Stimulated activated memory B cell treated with anti-CD40 and anti-IgM and Interleukin-4, amounts not matched to agents 10 μg/mL and 1 μg/mL and 100 μg/mL, for 72 hours (primary cell): ENCODE data around the gene RRAD.
A peak's percentile ranks its signal among the peaks of the same experiment; 100 is the strongest.
"Not testable (repeated sequence)": the region's sequence is repeated elsewhere in the genome, so short reads cannot be mapped to it uniquely, and the experiment has no call there.

ENCODE experiments used
- ATAC-seq: fragments of 150-1000 bp; cut with Tn5 transposase; 2 replicates; pipeline ENCODE4 v1.10.0; 2021
- H3K27ac Mint-ChIP-seq: one replicate; pipeline ENCODE4 v1.8.0; 2022; ENCODE audit warnings: mild to moderate bottlenecking, mixed read lengths
- H3K27me3 Mint-ChIP-seq: one replicate; pipeline ENCODE4 v1.8.0; 2022; ENCODE audit warnings: mixed read lengths
- H3K36me3 Mint-ChIP-seq: one replicate; pipeline ENCODE4 v1.8.0; 2022; ENCODE audit warnings: mixed read lengths
- H3K4me1 Mint-ChIP-seq: one replicate; pipeline ENCODE4 v1.8.0; 2022; ENCODE audit warnings: mixed read lengths
- H3K4me3 Mint-ChIP-seq: one replicate; pipeline ENCODE4 v1.8.0; 2022; ENCODE audit warnings: mild to moderate bottlenecking, moderate library complexity, mixed read lengths
- H3K9me3 Mint-ChIP-seq: one replicate; pipeline ENCODE4 v1.8.0; 2022; ENCODE audit warnings: mixed read lengths

The RRAD gene

GRCh38 chr16:66904428-66904845, 20.9 kb downstream of the RRAD start:
- no peak for ATAC-seq
- Mint-ChIP-seq H3K27ac (no peak overlapping the region), H3K9me3 (no peaks in the 10 kb centered on the region), H3K4me1 (no peaks in the 10 kb centered on the region), H3K4me3 (no peak overlapping the region), H3K36me3 (no peaks in the 10 kb centered on the region), H3K27me3 (peaks cover 10% of the 10 kb centered on the region)

GRCh38 chr16:66903544-66904427, 21.5 kb downstream of the RRAD start:
- no peaks in the 10 kb centered on the region for H3K4me1 Mint-ChIP-seq
- ATAC-seq = no peak
- H3K36me3 Mint-ChIP-seq = no peaks in the 10 kb centered on the region
- peaks cover 10% of the 10 kb centered on the region for H3K27me3 Mint-ChIP-seq
- H3K27ac Mint-ChIP-seq = no peak overlapping the region
- no peak overlapping the region for H3K4me3 Mint-ChIP-seq
- H3K9me3 Mint-ChIP-seq = no peaks in the 10 kb centered on the region

DNA sequence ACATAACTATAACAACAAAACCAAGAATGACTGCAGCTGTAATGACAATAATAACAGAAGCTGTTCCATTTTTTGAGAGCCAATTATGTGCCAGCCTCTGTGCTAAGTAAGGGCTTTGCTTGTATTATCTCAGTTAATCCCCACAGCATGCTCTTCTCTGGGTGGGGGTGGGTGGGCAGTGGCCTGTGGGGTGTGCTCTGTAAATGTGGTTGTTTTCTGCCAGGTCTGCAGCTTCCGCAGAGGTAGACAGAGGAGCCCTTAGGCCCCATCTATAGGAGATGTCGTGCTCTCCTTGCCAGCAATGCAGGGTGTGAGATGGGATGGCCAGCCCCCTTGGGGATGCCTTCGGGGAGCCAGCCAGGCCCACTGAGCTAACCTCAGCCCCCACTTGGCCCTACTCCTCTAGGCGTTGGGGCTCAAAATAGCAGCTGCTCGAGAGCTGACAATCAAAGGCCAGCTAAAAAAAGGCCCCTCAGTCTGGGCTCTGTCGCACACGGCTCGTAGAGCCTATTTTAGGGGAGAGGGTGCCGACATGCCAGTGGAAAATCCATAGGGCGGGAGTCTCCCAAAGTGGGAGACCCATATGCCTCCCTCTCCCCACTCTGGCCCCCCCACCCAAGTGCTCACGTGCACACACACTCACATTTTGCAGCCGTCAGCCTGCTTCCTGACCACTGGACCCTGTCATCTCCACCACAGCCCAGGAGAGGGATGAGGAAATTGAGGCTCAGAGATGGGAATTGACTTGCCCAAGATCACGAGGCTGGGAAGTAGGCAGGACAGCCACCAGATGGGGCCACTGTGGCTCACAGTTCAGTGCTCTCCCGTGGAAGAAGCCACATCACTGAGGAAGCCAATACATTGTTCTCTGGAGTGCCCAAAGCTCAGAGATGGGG, 22.4 kb downstream of the RRAD start:
- H3K36me3 Mint-ChIP-seq = no peaks in the 10 kb centered on the region
- ATAC-seq = no peak

GRCh38 chr16:66901626-66902025, 23.7 kb downstream of the RRAD start:
- no peak overlapping the region for H3K27ac Mint-ChIP-seq
- no peaks in the 10 kb centered on the region for H3K27me3 Mint-ChIP-seq
- H3K4me3 Mint-ChIP-seq = no peak overlapping the region
- no peak for ATAC-seq
- H3K36me3 Mint-ChIP-seq = no peaks in the 10 kb centered on the region
- H3K4me1 Mint-ChIP-seq = no peaks in the 10 kb centered on the region
- H3K9me3 Mint-ChIP-seq = no peaks in the 10 kb centered on the region

More for the DNA sequence above, 22.4 kb downstream of the RRAD start:
- no peaks in the 10 kb centered on the region for H3K4me1 Mint-ChIP-seq
- no peaks in the 10 kb centered on the region for H3K9me3 Mint-ChIP-seq
- no peak overlapping the region for H3K27ac Mint-ChIP-seq
- H3K27me3 Mint-ChIP-seq = peaks cover 3% of the 10 kb centered on the region
- H3K4me3 Mint-ChIP-seq = no peak overlapping the region

DNA sequence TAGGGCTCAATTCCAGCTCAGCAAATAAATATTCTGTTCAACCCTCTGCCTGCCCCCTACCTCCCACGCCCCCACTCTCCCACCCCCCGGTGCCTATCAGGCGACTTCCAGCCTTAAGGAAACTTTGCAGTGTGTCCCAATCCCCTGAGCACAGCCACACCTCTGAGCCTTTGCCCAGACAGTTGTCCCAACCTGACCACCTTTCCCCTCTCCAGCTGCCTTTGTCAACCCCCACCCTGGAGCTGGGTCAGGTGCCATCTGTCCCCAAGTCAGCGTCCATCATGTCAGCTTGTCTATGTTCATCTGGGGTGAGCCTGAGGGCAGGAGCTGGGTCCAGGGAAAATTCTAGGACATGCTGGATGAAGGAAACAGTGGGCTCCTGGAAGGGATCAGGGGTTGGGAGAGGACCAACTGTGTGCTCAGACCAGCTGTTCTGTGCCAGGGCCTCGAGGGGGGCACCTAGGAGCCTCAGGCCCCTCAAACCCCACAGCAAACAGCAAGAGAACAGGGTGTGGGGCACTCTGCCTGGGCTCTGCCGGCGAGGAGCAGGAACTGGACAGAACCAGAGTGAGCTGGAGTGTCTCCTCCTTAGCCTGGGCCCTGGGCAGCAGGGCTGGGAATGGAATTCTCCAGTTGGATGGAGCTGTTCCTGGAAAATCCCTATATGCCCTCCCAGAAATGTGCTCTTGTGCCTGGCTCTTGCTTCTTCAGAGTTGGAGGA, 24.5 kb downstream of the RRAD start:
- Mint-ChIP-seq H3K27me3 (no peaks in the 10 kb centered on the region), H3K27ac (no peak overlapping the region), H3K4me1 (peaks cover 3% of the 10 kb centered on the region), H3K9me3 (no peaks in the 10 kb centered on the region), H3K4me3 (no peak overlapping the region), H3K36me3 (no peaks in the 10 kb centered on the region)
- no peak for ATAC-seq

- no peaks in the 10 kb centered on the region for H3K9me3 Mint-ChIP-seq
- H3K27ac Mint-ChIP-seq = no peak overlapping the region
- H3K4me3 Mint-ChIP-seq = no peak overlapping the region
- no peaks in the 10 kb centered on the region for H3K36me3 Mint-ChIP-seq
- no peak for ATAC-seq
- no peaks in the 10 kb centered on the region for H3K27me3 Mint-ChIP-seq
- peaks cover 10% of the 10 kb centered on the region for H3K4me1 Mint-ChIP-seq
Observed at GRCh38 chr16:66899945-66900710, 25.2 kb downstream of the RRAD start.

DNA sequence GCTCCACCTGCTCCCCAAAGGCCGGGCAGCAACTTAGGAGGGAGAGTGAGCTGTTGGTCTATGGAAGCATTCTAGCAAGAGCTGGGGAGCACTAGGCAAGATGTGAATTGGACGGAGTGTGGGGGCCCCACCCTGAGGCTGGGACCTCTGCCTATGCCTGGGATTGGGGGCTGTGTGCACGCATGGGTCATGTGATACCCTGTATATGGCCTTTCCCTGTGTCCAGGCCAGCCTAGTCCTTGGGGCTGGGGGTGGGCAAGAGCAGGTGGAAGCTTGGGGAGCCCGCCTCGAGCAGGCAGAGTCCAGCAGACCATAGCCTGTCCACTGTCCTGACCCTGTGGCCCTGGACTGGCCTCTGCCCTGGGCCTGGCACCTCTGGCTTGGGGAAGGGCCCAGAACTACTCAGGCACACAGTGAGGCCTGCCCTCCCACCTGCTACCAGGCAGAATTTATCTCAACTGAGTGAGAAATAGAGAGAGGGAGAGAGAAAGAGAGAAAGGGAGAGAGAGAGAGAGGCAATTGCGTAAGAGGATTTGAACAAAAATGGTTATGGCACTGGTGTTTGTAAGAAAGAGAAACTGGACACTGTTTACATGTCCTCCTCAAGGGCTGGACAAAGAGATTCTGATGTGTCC, 25.9 kb downstream of the RRAD start:
- no peak overlapping the region for H3K27ac Mint-ChIP-seq
- ATAC-seq = no peak

GRCh38 chr16:66898933-66899309, 26.4 kb downstream of the RRAD start:
- peaks cover 15% of the 10 kb centered on the region for H3K4me1 Mint-ChIP-seq
- H3K27me3 Mint-ChIP-seq = no peaks in the 10 kb centered on the region
- no peak overlapping the region for H3K27ac Mint-ChIP-seq
- H3K4me3 Mint-ChIP-seq = no peak overlapping the region
- H3K36me3 Mint-ChIP-seq = no peaks in the 10 kb centered on the region
- no peak for ATAC-seq
- no peaks in the 10 kb centered on the region for H3K9me3 Mint-ChIP-seq

More for the DNA sequence above, 25.9 kb downstream of the RRAD start:
- Mint-ChIP-seq H3K9me3 (no peaks in the 10 kb centered on the region), H3K36me3 (no peaks in the 10 kb centered on the region), H3K4me1 (peaks cover 15% of the 10 kb centered on the region), H3K4me3 (no peak overlapping the region), H3K27me3 (no peaks in the 10 kb centered on the region)

DNA sequence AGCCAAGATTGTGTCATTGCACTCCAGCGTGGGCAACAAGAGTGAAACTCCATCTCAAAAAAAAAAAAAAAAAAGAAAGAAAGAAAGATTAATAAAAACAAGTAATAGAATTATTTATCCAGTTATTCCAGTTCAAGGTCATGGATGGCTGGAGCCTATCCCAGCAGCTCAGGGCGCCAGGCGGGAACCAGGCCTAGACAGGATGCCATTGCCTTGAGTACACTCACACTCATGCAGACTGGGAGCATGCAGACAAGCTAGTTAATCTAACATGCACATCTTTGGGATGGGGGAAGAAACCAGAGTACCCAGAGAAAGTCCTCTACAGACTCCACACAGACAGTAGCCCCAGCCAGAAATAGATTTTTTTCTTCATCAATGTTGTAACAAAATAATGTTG, 27.1 kb downstream of the RRAD start:
- Mint-ChIP-seq H3K36me3 (no peaks in the 10 kb centered on the region), H3K4me1 (peaks cover 15% of the 10 kb centered on the region), H3K27me3 (no peaks in the 10 kb centered on the region), H3K9me3 (no peaks in the 10 kb centered on the region), H3K27ac (no peak overlapping the region), H3K4me3 (no peak overlapping the region)
- ATAC-seq = no peak

- not testable (repeated sequence) for H3K9me3 Mint-ChIP-seq, H3K36me3 Mint-ChIP-seq, H3K27ac Mint-ChIP-seq, ATAC-seq, H3K27me3 Mint-ChIP-seq, H3K4me3 Mint-ChIP-seq
- peaks cover 15% of the 10 kb centered on the region for H3K4me1 Mint-ChIP-seq
Observed at GRCh38 chr16:66896682-66897081, 28.7 kb downstream of the RRAD start.

DNA sequence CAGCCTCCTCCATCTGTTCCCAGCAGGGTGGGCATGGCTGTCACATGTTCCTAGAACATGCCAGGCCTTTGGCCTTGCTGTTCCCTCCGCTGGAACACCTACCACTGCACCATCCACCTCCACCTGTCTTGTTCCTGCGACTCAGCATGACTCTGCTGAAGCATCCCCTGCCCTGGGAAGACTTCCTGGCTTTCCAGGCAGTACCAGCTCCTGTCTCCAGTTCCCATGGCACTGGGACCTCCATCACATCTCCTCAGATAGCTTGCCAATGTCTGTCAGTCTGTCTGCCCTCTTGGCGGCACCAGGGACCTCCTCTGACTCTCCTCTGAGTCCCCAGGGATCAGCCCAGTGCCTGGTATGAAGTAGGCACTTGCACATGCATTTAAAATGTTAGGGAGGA, 29.3 kb downstream of the RRAD start:
- Mint-ChIP-seq H3K27me3 (no peaks in the 10 kb centered on the region), H3K9me3 (no peaks in the 10 kb centered on the region), H3K4me3 (no peak overlapping the region), H3K27ac (no peak overlapping the region), H3K4me1 (peaks cover 15% of the 10 kb centered on the region), H3K36me3 (peaks cover 5% of the 10 kb centered on the region)
- no peak for ATAC-seq

- Mint-ChIP-seq H3K9me3 (no peaks in the 10 kb centered on the region), H3K27ac (no peak overlapping the region)
Observed at GRCh38 chr16:66895689-66895979, 29.7 kb downstream of the RRAD start.

DNA sequence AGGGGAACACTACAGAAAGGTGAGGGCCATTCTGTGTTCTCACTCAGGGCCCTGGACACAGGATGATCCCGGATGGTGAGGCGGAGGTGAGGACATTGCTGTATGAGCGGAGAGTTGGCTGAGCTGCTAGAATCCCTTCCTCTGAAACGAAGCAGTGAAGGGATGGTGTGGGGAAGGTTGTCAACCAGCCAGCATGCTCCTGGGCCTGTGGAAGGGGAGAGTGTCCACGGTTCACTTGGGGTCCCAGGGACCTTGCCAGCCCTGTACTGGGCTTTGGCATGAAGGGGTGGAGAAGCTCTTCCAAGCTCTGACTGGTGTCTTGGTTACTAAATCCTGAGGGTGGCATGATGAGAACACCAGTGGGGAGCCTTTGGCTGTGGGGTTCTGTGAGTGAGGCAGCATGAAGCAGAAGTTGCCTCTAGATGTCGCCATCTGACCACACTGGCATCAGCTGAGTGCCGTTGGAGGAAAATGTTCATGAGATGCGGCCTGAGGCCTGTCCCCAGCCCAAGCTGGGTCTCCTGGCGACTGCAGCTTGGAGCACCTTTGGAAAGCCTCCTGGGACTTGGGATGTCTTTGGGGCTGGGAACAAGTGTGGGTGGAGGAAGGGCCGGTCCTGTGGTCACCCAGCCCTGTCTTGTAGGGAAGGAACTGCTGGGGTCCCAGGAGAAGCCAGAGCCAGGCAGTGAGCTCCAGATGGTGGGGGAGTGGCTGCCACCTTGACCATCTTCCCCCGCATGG, 30.2 kb downstream of the RRAD start:
- Mint-ChIP-seq H3K36me3 (peaks cover 5% of the 10 kb centered on the region), H3K27ac (no peak overlapping the region), H3K27me3 (no peaks in the 10 kb centered on the region), H3K9me3 (no peaks in the 10 kb centered on the region), H3K4me3 (no peak overlapping the region), H3K4me1 (peaks cover 15% of the 10 kb centered on the region)
- ATAC-seq = peak; percentile 85

More at GRCh38 chr16:66895689-66895979, 29.7 kb downstream of the RRAD start:
- Mint-ChIP-seq H3K27me3 (no peaks in the 10 kb centered on the region), H3K36me3 (peaks cover 5% of the 10 kb centered on the region), H3K4me3 (no peak overlapping the region), H3K4me1 (peaks cover 15% of the 10 kb centered on the region)
- no peak for ATAC-seq

DNA sequence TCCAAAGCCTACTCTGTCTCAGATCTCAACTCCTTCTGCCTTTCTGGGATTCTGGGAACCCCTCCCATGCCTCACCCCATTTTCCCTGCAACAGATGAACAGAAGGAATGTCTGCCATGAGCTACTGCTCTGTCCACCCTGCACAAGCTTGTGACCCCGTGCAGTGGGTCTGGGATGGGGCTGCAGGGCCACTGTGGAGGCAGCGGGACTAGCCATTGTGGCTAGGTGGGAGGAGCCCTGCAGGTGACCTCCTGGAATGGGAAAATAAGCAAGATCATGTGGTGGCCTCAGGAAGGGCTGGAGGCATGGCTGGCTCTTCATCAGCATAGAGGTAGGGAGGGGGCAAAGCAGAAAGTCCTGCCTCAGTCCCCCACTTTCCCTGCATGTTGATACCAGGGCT, 31.3 kb downstream of the RRAD start:
- no peak for ATAC-seq
- Mint-ChIP-seq H3K27ac (no peak overlapping the region), H3K4me3 (no peak overlapping the region)

More for the DNA sequence above, 31.3 kb downstream of the RRAD start:
- Mint-ChIP-seq H3K4me1 (peaks cover 15% of the 10 kb centered on the region), H3K36me3 (peaks cover 5% of the 10 kb centered on the region), H3K9me3 (no peaks in the 10 kb centered on the region), H3K27me3 (no peaks in the 10 kb centered on the region)
